Smooth muscle cell (in vitro differentiated cells): Measurements from ENCODE around the gene SOX6. TPM values are rescaled to one million over a fixed set of nuclear protein-coding genes. Genes with fewer than 3 reads are reported as not detected.

ENCODE experiments used
- DNase-seq: peaks from one replicate; lab custom pipeline; 2025; ENCODE audit not compliant: unreplicated experiment; lab: John Stamatoyannopoulos, UW
- H2AFZ ChIP-seq: fragments of 200-600 bp; sonication (generic); 2 replicates; pipeline ENCODE4 v1.6.0; 2016; ENCODE audit warnings: antibody characterized with exemption, low read depth, mild to moderate bottlenecking
- H3F3A ChIP-seq: fragments of 200-600 bp; sonication (generic); 2 replicates; pipeline ENCODE4 v1.6.0; 2017; ENCODE audit warnings: antibody characterized with exemption, low read depth
- H3K27ac ChIP-seq: fragments of 200-600 bp; sonication (generic); 2 replicates; pipeline ENCODE4 v1.5.1; 2016; ENCODE audit warnings: low read depth, mild to moderate bottlenecking
- H3K27me3 ChIP-seq: fragments of 200-600 bp; sonication (generic); 2 replicates; pipeline ENCODE4 v1.6.1; 2016; ENCODE audit warnings: low read depth, mild to moderate bottlenecking
- H3K36me3 ChIP-seq: fragments of 200-600 bp; sonication (generic); 2 replicates; pipeline ENCODE4 v1.5.1; 2016; ENCODE audit warnings: low read depth
- H3K4me1 ChIP-seq: fragments of 200-600 bp; sonication (generic); 2 replicates; pipeline ENCODE4 v1.5.1; 2016; ENCODE audit warnings: low read depth
- H3K4me2 ChIP-seq: fragments of 200-600 bp; sonication (generic); 2 replicates; pipeline ENCODE4 v1.6.0; 2016; ENCODE audit warnings: mild to moderate bottlenecking
- H3K4me3 ChIP-seq: fragments of 200-600 bp; sonication (generic); 2 replicates; pipeline ENCODE4 v1.5.1; 2016; ENCODE audit warnings: mild to moderate bottlenecking
- H3K79me2 ChIP-seq: fragments of 200-600 bp; sonication (generic); 2 replicates; pipeline ENCODE4 v1.6.0; 2016; ENCODE audit warnings: low read depth, mild to moderate bottlenecking
- H3K9ac ChIP-seq: fragments of 200-600 bp; sonication (generic); 2 replicates; pipeline ENCODE4 v1.6.0; 2016; ENCODE audit warnings: low read depth
- H3K9me3 ChIP-seq: fragments of 200-600 bp; sonication (generic); replicated peaks from 2 replicates; pipeline ENCODE4 v1.5.1; 2016; ENCODE audit warnings: low read depth
- H4K20me1 ChIP-seq: fragments of 200-600 bp; sonication (generic); 2 replicates; pipeline ENCODE4 v1.6.0; 2016; ENCODE audit warnings: low read depth
- CTCF ChIP-seq: fragments of 200-600 bp; sonication (generic); IDR thresholded peaks from 2 replicates; pipeline ENCODE4 v1.5.1; 2017; ENCODE audit warnings: borderline replicate concordance, mild to moderate bottlenecking, antibody characterized with exemption; ENCODE audit not compliant: insufficient read depth, poor library complexity, severe bottlenecking
- WGBS: methylation state at CpG from one replicate; pipeline ENCODE4 v1.1.7; 2016; ENCODE audit warnings: low lambda C conversion rate; 5-methylcytosine and 5-hydroxymethylcytosine counted together
- polyA plus RNA-seq: library from polyadenylated mRNA; unstranded; fragments of >200 nt; fragmentation: Nextera tagmentation; extraction: Ambion mirVana; gene quantifications from 2 replicates; pipeline ENCODE4 v1.2.1, GENCODE V29; 2016
- total RNA-seq: library from RNA; depleted of rRNA; stranded (reverse); fragments of >200 nt; gene quantifications from 2 replicates; pipeline ENCODE4 v1.2.3, GENCODE V29; 2014

Gene SOX6
- total and polyA plus RNA-seq, 2 experiments from 2014 or later, result 11.2 to 27.6 TPM

GRCh38 chr11:16266021-16266420 is 90.3 kb downstream of the SOX6 start:
- Histone ChIP-seq H3K36me3 (peaks cover 3% of the 10 kb centered on the region), H3K4me1 (no peaks in the 10 kb centered on the region), H3K4me3 (no peak overlapping the region), H3K4me2 (no peak overlapping the region), H4K20me1 (no peaks in the 10 kb centered on the region), H3K27me3 (no peaks in the 10 kb centered on the region), H2AFZ (no peak overlapping the region), H3K27ac (no peak overlapping the region), H3K9me3 (peaks cover 6% of the 10 kb centered on the region), H3F3A (no peaks in the 10 kb centered on the region), H3K79me2 (no peaks in the 10 kb centered on the region), H3K9ac (no peak overlapping the region)
- DNase-seq, result no peak
- no peak for TF ChIP-seq CTCF

GRCh38 chr11:16265022-16265421 is 91.3 kb downstream of the SOX6 start:
- TF ChIP-seq CTCF, result no peak
- Histone ChIP-seq H4K20me1 (no peaks in the 10 kb centered on the region), H3K4me3 (no peak overlapping the region), H3K4me1 (no peaks in the 10 kb centered on the region), H2AFZ (no peak overlapping the region), H3K9ac (no peak overlapping the region), H3K27ac (no peak overlapping the region), H3K9me3 (peaks cover 6% of the 10 kb centered on the region), H3F3A (no peaks in the 10 kb centered on the region), H3K79me2 (no peaks in the 10 kb centered on the region), H3K27me3 (no peaks in the 10 kb centered on the region), H3K36me3 (peaks cover 3% of the 10 kb centered on the region), H3K4me2 (no peak overlapping the region)
- no peak for DNase-seq
- WGBS, result 39% methylated on average over 3 of the region's 3 CpGs

GRCh38 chr11:16262645-16262955 is 93.7 kb downstream of the SOX6 start:
- H3F3A ChIP-seq, result no peaks in the 10 kb centered on the region
- peaks cover 3% of the 10 kb centered on the region for H3K79me2 ChIP-seq
- no peak for DNase-seq
- H3K36me3 ChIP-seq, result peaks cover 3% of the 10 kb centered on the region
- no peaks in the 10 kb centered on the region for H3K4me1 ChIP-seq
- no peak overlapping the region for H3K4me2 ChIP-seq
- H3K4me3 ChIP-seq, result no peak overlapping the region
- H4K20me1 ChIP-seq, result no peaks in the 10 kb centered on the region
- no peaks in the 10 kb centered on the region for H3K27me3 ChIP-seq
- no peak overlapping the region for H3K9ac ChIP-seq
- H3K27ac ChIP-seq, result no peak overlapping the region
- no peak overlapping the region for H2AFZ ChIP-seq
- no peaks in the 10 kb centered on the region for H3K9me3 ChIP-seq
- TF ChIP-seq CTCF, result no peak

GRCh38 chr11:16261836-16262644 is 94.3 kb downstream of the SOX6 start:
- Histone ChIP-seq H3K79me2 (peaks cover 3% of the 10 kb centered on the region), H3K9me3 (no peaks in the 10 kb centered on the region), H2AFZ (no peak overlapping the region), H3K9ac (no peak overlapping the region), H4K20me1 (no peaks in the 10 kb centered on the region), H3F3A (no peaks in the 10 kb centered on the region), H3K4me2 (no peak overlapping the region), H3K27ac (no peak overlapping the region), H3K27me3 (no peaks in the 10 kb centered on the region), H3K36me3 (peaks cover 3% of the 10 kb centered on the region), H3K4me3 (no peak overlapping the region), H3K4me1 (no peaks in the 10 kb centered on the region)
- TF ChIP-seq CTCF, result no peak
- no peak for DNase-seq
- WGBS, result 84% methylated on average over 3 of the region's 3 CpGs
